WTC11 (cell line): ENCODE data around the gene SSH2. TPM values are rescaled to one million over a fixed set of nuclear protein-coding genes. Genes with fewer than 3 reads are reported as not detected.
"Not testable (repeated sequence)": the region's sequence is repeated elsewhere in the genome, so short reads cannot be mapped to it uniquely, and the experiment has no call there.

Experiments
- ATAC-seq: fragments of 200-7000 bp; cut with Tn5 transposase; 2 replicates; pipeline ENCODE4 v1.10.0; 2021; ENCODE audit warnings: mild to moderate bottlenecking, moderate library complexity
- CTCF ChIA-PET: fragments of 300-600 bp; sonication (Branson Sonifier 250); formaldehyde crosslinking; loops from one replicate; lab custom pipeline; 2021; ENCODE audit warnings: antibody characterized with exemption; lab: Charles Lee
- POLR2A ChIA-PET: fragments of 350-600 bp; sonication (Branson Sonifier 250); formaldehyde crosslinking; loops from one replicate; lab custom pipeline; 2021; ENCODE audit warnings: antibody characterized with exemption; lab: Charles Lee
- DNase-seq: peaks from one replicate; pipeline ENCODE4 v3.0.0; 2021; ENCODE audit warnings: low spot score
- H3K27ac Mint-ChIP-seq: 2 replicates; pipeline ENCODE4 v1.8.0; 2021; ENCODE audit warnings: mixed read lengths
- H3K27me3 Mint-ChIP-seq: 2 replicates; pipeline ENCODE4 v1.8.0; 2021; ENCODE audit warnings: low read depth, mild to moderate bottlenecking, moderate library complexity, mixed read lengths
- H3K36me3 Mint-ChIP-seq: 2 replicates; pipeline ENCODE4 v1.8.0; 2021; ENCODE audit warnings: mixed read lengths
- H3K4me1 Mint-ChIP-seq: 2 replicates; pipeline ENCODE4 v1.8.0; 2022; ENCODE audit warnings: mixed read lengths
- H3K4me3 Mint-ChIP-seq: 2 replicates; pipeline ENCODE4 v1.8.0; 2021; ENCODE audit warnings: mild to moderate bottlenecking, moderate library complexity, mixed read lengths
- H3K9me3 Mint-ChIP-seq: 2 replicates; pipeline ENCODE4 v1.8.0; 2021; ENCODE audit warnings: mixed read lengths
- AFF4 ChIP-seq: sonication (generic); formaldehyde crosslinking; IDR thresholded peaks from 2 replicates; pipeline ENCODE4 v1.8.1; 2023; ENCODE audit warnings: mild to moderate bottlenecking, missing genetic modification reagents, borderline replicate concordance
- FOXJ3 ChIP-seq: sonication (generic); formaldehyde crosslinking; IDR thresholded peaks from 2 replicates; pipeline ENCODE4 v1.9.0; 2021; ENCODE audit warnings: missing genetic modification reagents, mild to moderate bottlenecking, borderline replicate concordance
- FOXP4 ChIP-seq: sonication (generic); formaldehyde crosslinking; IDR thresholded peaks from 2 replicates; pipeline ENCODE4 v1.8.0; 2022; ENCODE audit warnings: mild to moderate bottlenecking, missing genetic modification reagents
- GRHL2 ChIP-seq: fragments of 250-450 bp; sonication (Bioruptor Pico); IDR thresholded peaks from 2 replicates; pipeline ENCODE4 v1.8.0; 2022; ENCODE audit warnings: mild to moderate bottlenecking, moderate library complexity; ENCODE audit not compliant: insufficient replicate concordance, severe bottlenecking
- IRF1 ChIP-seq: sonication (generic); formaldehyde crosslinking; IDR thresholded peaks from 2 replicates; pipeline ENCODE4 v1.8.0; 2023; ENCODE audit warnings: missing genetic modification reagents
- IRF2 ChIP-seq: sonication (generic); formaldehyde crosslinking; IDR thresholded peaks from 2 replicates; pipeline ENCODE4 v1.8.0; 2022; ENCODE audit warnings: low read depth, missing genetic modification reagents, borderline replicate concordance
- NFYB ChIP-seq: sonication (generic); formaldehyde crosslinking; conservative IDR thresholded peaks from 2 replicates; pipeline ENCODE4 v1.8.0; 2022; ENCODE audit warnings: low read depth, missing genetic modification reagents
- PRDM15 ChIP-seq: sonication (generic); formaldehyde crosslinking; IDR thresholded peaks from 2 replicates; pipeline ENCODE4 v1.8.0; 2022; ENCODE audit warnings: missing genetic modification reagents
- SMAD3 ChIP-seq: sonication (generic); formaldehyde crosslinking; IDR thresholded peaks from 2 replicates; pipeline ENCODE4 v1.8.0; 2022; ENCODE audit warnings: missing genetic modification reagents, mild to moderate bottlenecking, borderline replicate concordance
- SP1 ChIP-seq: sonication (generic); formaldehyde crosslinking; conservative IDR thresholded peaks from 2 replicates; pipeline ENCODE4 v1.8.1; 2022; ENCODE audit warnings: missing genetic modification reagents
- TEAD1 ChIP-seq: sonication (generic); formaldehyde crosslinking; IDR thresholded peaks from 2 replicates; pipeline ENCODE4 v1.8.0; 2022; ENCODE audit warnings: mild to moderate bottlenecking, missing genetic modification reagents
- TP53 ChIP-seq: sonication (generic); formaldehyde crosslinking; IDR thresholded peaks from 2 replicates; pipeline ENCODE4 v1.8.1; 2023; ENCODE audit warnings: mild to moderate bottlenecking, missing genetic modification reagents
- ZNF317 ChIP-seq: sonication (generic); formaldehyde crosslinking; IDR thresholded peaks from 2 replicates; pipeline ENCODE4 v1.8.1; 2023; ENCODE audit warnings: low read depth, mild to moderate bottlenecking, moderate library complexity, missing genetic modification reagents, borderline replicate concordance
- ZNF425 ChIP-seq: fragments of 250-450 bp; sonication (Bioruptor Pico); conservative IDR thresholded peaks from 2 replicates; pipeline ENCODE4 v1.9.0; 2021; ENCODE audit warnings: mild to moderate bottlenecking
- total RNA-seq: library from RNA; stranded (reverse); gene quantifications from 3 replicates; pipeline ENCODE4 v1.2.3, GENCODE V29; 2021

The SSH2 gene
- total RNA-seq, 1 experiment from 2014 or later, result 14.3 TPM

DNA sequence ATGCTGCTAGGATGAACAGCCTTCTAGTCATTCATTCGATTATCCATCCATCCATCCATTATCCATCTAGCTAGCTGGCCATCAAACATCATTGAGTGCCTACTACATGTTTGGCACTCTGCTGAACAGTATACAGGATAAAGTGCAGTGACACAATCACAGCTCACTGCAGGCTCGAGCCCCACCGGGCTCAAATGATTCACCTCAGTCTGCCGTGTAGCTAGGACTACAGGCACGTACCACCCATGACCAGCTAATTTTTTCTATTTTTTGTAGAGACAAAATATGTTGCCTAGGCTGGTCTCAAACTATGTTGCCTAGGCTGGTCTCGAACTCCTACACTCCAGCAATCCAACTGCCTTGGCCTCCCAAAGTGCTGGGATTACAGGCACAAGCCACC lies 50.0 kb downstream of the SSH2 start:
- TF ChIP-seq TEAD1 (CRISPR knock-in tag), result no peak
- no peak for TF ChIP-seq ZNF317 (CRISPR knock-in tag)
- TF ChIP-seq GRHL2 (CRISPR knock-in tag), result no peak
- no peak for TF ChIP-seq IRF1 (CRISPR knock-in tag)
- no peak for TF ChIP-seq AFF4 (CRISPR knock-in tag)
- TF ChIP-seq SP1 (CRISPR knock-in tag), result no peak
- TF ChIP-seq IRF2, result no peak
- no peak for TF ChIP-seq FOXP4
- no peak for TF ChIP-seq TP53 (CRISPR knock-in tag)
- Mint-ChIP-seq H3K4me3 (no peak overlapping the region), H3K36me3 (no peaks in the 10 kb centered on the region), H3K9me3 (no peaks in the 10 kb centered on the region), H3K27me3 (no peaks in the 10 kb centered on the region), H3K27ac (no peak overlapping the region), H3K4me1 (peaks cover 4% of the 10 kb centered on the region; the same call in 1 of the 2 replicates)
- CTCF ChIA-PET, result interaction anchor here (0.8 to 1.7 kb wide), 3 partner anchors 12 to 51 kb away, joined by 3 to 5 read pairs (median 5); partner anchors contain the start of gene SSH2
- POLR2A ChIA-PET, result no interaction called here
- no peak for ATAC-seq
- no peak for DNase-seq

DNA sequence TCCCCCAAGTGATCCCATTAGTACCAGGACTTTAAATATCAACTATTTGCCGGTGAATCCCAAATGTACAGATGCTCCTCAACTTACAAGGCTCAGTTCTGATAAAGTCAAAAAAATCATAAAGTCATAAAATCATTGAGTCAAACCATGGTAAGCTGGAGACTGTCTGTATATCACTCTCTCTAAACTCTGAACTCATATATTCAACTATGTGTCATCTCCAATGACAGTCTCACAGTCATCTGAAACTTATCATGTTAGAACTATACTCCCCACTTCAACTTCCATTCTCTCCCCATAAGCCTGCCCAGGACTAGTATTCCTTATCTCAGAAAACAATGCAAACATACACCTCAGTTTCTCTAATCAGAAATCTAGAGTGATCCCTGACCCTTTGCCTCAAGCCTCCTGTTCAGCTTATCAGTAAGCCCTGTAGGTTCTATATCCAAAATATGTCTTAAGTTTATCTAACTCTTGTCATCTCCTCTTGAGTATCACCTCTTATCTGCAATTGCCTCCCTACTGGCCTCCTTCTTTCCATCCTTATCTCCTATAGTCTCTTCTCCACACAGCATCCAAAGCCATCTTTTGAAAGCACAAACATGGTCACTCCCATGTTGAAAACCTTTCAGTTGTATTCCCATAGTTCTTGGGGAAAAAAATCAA lies 55.0 kb downstream of the SSH2 start:
- no peaks in the 10 kb centered on the region for H3K36me3 Mint-ChIP-seq
- ATAC-seq (no peak), DNase-seq (no peak)
- no peak overlapping the region for H3K27ac Mint-ChIP-seq
- ChIA-PET POLR2A (no interaction called here), CTCF (no interaction called here)
- H3K9me3 Mint-ChIP-seq, result no peaks in the 10 kb centered on the region
- no peak overlapping the region for H3K4me3 Mint-ChIP-seq
- peaks cover 4% of the 10 kb centered on the region; the same call in 1 of the 2 replicates for H3K4me1 Mint-ChIP-seq
- no peaks in the 10 kb centered on the region for H3K27me3 Mint-ChIP-seq
- TF ChIP-seq FOXJ3 (no peak), SMAD3 (CRISPR knock-in tag) (no peak), PRDM15 (CRISPR knock-in tag) (no peak), ZNF425 (CRISPR knock-in tag) (no peak), NFYB (no peak)

DNA sequence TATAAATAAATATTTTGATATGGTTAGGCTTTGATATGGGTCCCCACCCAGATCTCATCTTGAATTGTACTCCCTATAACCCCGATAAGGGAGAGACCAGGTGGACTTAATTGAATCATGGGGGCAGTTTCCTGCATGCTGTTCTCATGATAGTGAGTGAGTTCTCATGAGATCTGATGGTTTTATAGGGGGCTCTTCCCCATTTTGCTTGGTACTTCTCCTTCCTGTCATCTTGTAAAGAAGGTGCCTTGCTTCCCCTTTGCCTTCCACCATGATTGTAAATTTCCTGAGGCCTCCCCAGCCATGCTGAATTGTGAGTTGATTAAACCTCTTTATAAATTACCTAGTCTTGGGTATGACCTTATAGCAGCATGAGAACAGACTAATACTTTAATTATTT lies 55.7 kb downstream of the SSH2 start:
- ATAC-seq, POLR2A ChIA-PET, H3K4me1 Mint-ChIP-seq, H3K27me3 Mint-ChIP-seq, H3K4me3 Mint-ChIP-seq, H3K9me3 Mint-ChIP-seq, H3K27ac Mint-ChIP-seq, DNase-seq, H3K36me3 Mint-ChIP-seq: not testable (repeated sequence)
- CTCF ChIA-PET, result interaction anchor here (1.4 kb wide), 1 partner anchor 57 kb away, joined by 3 read pairs; no protein-coding TSS in a partner anchor
